Peyer's patch (tissue), 4 donors: Measurements from ENCODE around the gene USP10.

Experiments
- CTCF ChIP-seq, 6 experiments: fragments of 450-650 bp in 4 of 6; fragments of 200-600 bp in 2 of 6; sonication (generic) in 1 of 6; IDR thresholded peaks; one replicate each; pipeline ENCODE4 v1.5.1; 2017 to 2019; ENCODE audit warnings: antibody characterized with exemption in 6 of 6, mild to moderate bottlenecking in 3 of 6, moderate library complexity in 1 of 6
- POLR2A ChIP-seq, 2 donors: fragments of 450-650 bp; IDR thresholded peaks; one replicate each; pipeline ENCODE4 v1.5.1; 2017; ENCODE audit warnings: antibody characterized with exemption in 2 of 2, mild to moderate bottlenecking in 2 of 2, moderate library complexity in 2 of 2

- TF ChIP-seq CTCF (IDR thresholded peaks at IDR 0.05) (no peak), POLR2A (IDR thresholded peaks at IDR 0.05) (no peak)
Measured at GRCh38 chr16:84704253-84704652, 4.5 kb downstream of the USP10 start.
